OCI-LY7 (cell line): ENCODE measurements around the gene TUBE1. TPM values are rescaled to one million over a fixed set of nuclear protein-coding genes. Genes with fewer than 3 reads are reported as not detected.

Experiments used
- BruUV-seq: library from RNA; stranded (reverse); fragments of 400-500 nt; replicated peaks from 2 replicates; lab custom pipeline; 2021; lab: Mats Ljungman, UMichigan
- CTCF ChIA-PET: fragments of 300-600 bp; sonication (Branson Sonifier 250); formaldehyde crosslinking; loops from one replicate; lab custom pipeline; 2022; ENCODE audit warnings: antibody characterized with exemption; ENCODE audit not compliant: unreplicated experiment; lab: Charles Lee
- POLR2A ChIA-PET: fragments of 300-600 bp; sonication (Branson Sonifier 250); formaldehyde crosslinking; loops from one replicate; lab custom pipeline; 2022; ENCODE audit warnings: antibody characterized with exemption; lab: Charles Lee
- DNase-seq: peaks from one replicate; pipeline ENCODE4 v3.0.0-alpha.2; 2015; ENCODE audit warnings: low spot score
- H2AFZ ChIP-seq: fragments of 200-600 bp; sonication (generic), shearing (Covaris generic); 2 replicates; pipeline ENCODE4 v1.6.1; 2014; ENCODE audit warnings: mild to moderate bottlenecking, antibody characterized with exemption, low read length, moderate library complexity
- H3K27ac ChIP-seq: fragments of 200-600 bp; sonication (generic); 2 replicates; pipeline ENCODE4 v1.5.1; 2014; ENCODE audit warnings: mixed run types, low read depth, mild to moderate bottlenecking, moderate library complexity, low read length, inconsistent platforms; ENCODE audit not compliant: poor library complexity, severe bottlenecking
- H3K36me3 ChIP-seq: fragments of 200-600 bp; sonication (generic); 2 replicates; pipeline ENCODE4 v1.6.1; 2014; ENCODE audit warnings: mild to moderate bottlenecking, antibody characterized with exemption, low read length, moderate library complexity, mixed read lengths; ENCODE audit not compliant: insufficient read depth
- H3K4me1 ChIP-seq: fragments of 200-600 bp; sonication (generic); 2 replicates; pipeline ENCODE4 v1.5.1; 2014; ENCODE audit warnings: mild to moderate bottlenecking, low read length; ENCODE audit not compliant: insufficient read depth, poor library complexity, severe bottlenecking
- H3K4me2 ChIP-seq: fragments of 200-600 bp; sonication (generic); 2 replicates; pipeline ENCODE4 v1.6.1; 2014; ENCODE audit warnings: mild to moderate bottlenecking, low read length
- H3K4me3 ChIP-seq: fragments of 200-600 bp; sonication (generic); 2 replicates; pipeline ENCODE4 v1.5.1; 2014; ENCODE audit warnings: mild to moderate bottlenecking, low read depth, low read length; ENCODE audit not compliant: poor library complexity, severe bottlenecking
- H3K79me2 ChIP-seq: fragments of 200-600 bp; sonication (generic); 2 replicates; pipeline ENCODE4 v1.6.1; 2016; ENCODE audit warnings: low read depth, mild to moderate bottlenecking, low read length, moderate library complexity, mixed read lengths; ENCODE audit not compliant: insufficient read depth
- H3K9me2 ChIP-seq: fragments of 200-600 bp; sonication (generic); 2 replicates; pipeline ENCODE4 v1.6.1; 2016; ENCODE audit warnings: mild to moderate bottlenecking, low read length, mixed read lengths; ENCODE audit not compliant: insufficient read depth
- H3K9me3 ChIP-seq: fragments of 200-600 bp; sonication (generic); 2 replicates; pipeline ENCODE4 v1.6.1; 2014; ENCODE audit warnings: mild to moderate bottlenecking, mixed run types, low read length, mixed read lengths
- H4K20me1 ChIP-seq: fragments of 200-600 bp; sonication (generic); 2 replicates; pipeline ENCODE4 v1.6.1; 2014; ENCODE audit warnings: mild to moderate bottlenecking, antibody characterized with exemption, low read length, moderate library complexity, mixed read lengths; ENCODE audit not compliant: insufficient read depth
- EZH2phosphoT487 ChIP-seq: fragments of 200-600 bp; sonication (generic); IDR thresholded peaks from 2 replicates; pipeline ENCODE4 v1.6.1; 2018; ENCODE audit warnings: low read depth, borderline replicate concordance, mild to moderate bottlenecking, mixed run types, antibody characterized with exemption, low read length, moderate library complexity, mixed read lengths
- intact Hi-C: fragments of 100-400 bp; cut with micrococcal nuclease; formaldehyde crosslinking; loops from one replicate; pipeline ENCODE4 v1.10.0; 2022; ENCODE audit not compliant: unreplicated experiment
- total RNA-seq, 2 experiments: library from RNA; depleted of rRNA in 1 of 2; stranded (reverse); fragments of >200 nt in 1 of 2; shearing (Covaris generic) in 1 of 2; gene quantifications; 2 replicates each; pipeline ENCODE4 v1.2.3, GENCODE V29; 2014 to 2022
- TF ChIP-seq, protein P1 (sequence below): fragments of 200-600 bp; sonication (generic); conservative IDR thresholded peaks from 2 replicates; pipeline ENCODE4 v1.5.1; 2014; ENCODE audit warnings: mild to moderate bottlenecking, antibody characterized with exemption, low read length, moderate library complexity, mixed read lengths

Gene TUBE1
- total RNA-seq, 2 experiments from 2014 or later, result 27.9 to 32.6 TPM

DNA sequence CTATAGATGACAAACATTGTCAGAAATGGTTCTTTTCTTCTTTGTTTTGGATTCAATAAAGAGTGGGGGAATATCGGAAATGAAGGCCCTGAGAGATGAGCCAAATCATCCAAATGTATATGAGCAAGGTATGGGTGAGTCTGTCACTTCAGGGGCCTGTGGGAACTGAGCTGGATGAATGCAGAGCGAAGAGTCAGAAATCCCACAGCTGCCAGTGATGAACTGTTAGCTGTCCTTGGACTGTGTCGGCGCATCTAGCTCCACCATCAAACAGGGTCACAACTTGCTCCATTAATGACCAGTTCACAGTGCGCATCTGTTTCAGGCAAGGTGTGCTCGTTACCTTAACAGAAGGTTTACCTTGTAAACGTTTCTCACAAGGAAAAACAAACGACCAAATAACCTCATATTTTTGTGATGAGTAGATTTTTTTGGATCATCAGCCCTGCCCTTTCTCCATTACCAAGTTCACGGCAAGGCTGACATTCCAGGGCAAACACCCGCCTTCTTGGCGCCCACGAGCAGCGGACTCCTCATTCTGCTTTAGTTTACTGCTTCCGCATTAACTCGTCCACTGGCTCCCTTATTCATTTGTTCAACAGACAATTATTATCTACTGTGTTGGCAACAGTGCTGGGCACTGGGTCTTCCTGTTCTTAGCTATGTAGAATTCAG lies 48.4 kb downstream of the TUBE1 start:
- no peaks in the 10 kb centered on the region; the same call in 1 of the 2 replicates for H3K9me3 ChIP-seq
- no peak overlapping the region for H2AFZ ChIP-seq
- no peak overlapping the region for H3K4me3 ChIP-seq
- H4K20me1 ChIP-seq, result no peaks in the 10 kb centered on the region
- no peaks in the 10 kb centered on the region for H3K36me3 ChIP-seq
- ChIA-PET POLR2A (interaction anchor here (0.6 to 0.7 kb wide), 2 partner anchors 36 to 233 kb away, joined by 3 read pairs; no protein-coding TSS in a partner anchor), CTCF (interaction anchor here (0.5 kb wide), 1 partner anchor 361 kb away, joined by 3 read pairs; no protein-coding TSS in a partner anchor)
- no peak overlapping the region for H3K4me2 ChIP-seq
- TF ChIP-seq, protein P1, sequence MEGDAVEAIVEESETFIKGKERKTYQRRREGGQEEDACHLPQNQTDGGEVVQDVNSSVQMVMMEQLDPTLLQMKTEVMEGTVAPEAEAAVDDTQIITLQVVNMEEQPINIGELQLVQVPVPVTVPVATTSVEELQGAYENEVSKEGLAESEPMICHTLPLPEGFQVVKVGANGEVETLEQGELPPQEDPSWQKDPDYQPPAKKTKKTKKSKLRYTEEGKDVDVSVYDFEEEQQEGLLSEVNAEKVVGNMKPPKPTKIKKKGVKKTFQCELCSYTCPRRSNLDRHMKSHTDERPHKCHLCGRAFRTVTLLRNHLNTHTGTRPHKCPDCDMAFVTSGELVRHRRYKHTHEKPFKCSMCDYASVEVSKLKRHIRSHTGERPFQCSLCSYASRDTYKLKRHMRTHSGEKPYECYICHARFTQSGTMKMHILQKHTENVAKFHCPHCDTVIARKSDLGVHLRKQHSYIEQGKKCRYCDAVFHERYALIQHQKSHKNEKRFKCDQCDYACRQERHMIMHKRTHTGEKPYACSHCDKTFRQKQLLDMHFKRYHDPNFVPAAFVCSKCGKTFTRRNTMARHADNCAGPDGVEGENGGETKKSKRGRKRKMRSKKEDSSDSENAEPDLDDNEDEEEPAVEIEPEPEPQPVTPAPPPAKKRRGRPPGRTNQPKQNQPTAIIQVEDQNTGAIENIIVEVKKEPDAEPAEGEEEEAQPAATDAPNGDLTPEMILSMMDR, result no peak
- TF ChIP-seq EZH2phosphoT487, result no peak
- BruUV-seq, result no TSS peak
- intact Hi-C loops, result no loop called here
- no peaks in the 10 kb centered on the region for H3K79me2 ChIP-seq
- no peaks in the 10 kb centered on the region; the same call in 1 of the 2 replicates for H3K9me2 ChIP-seq
- no peak for DNase-seq
- H3K4me1 ChIP-seq, result peaks cover 6% of the 10 kb centered on the region
- H3K27ac ChIP-seq, result no peak overlapping the region

DNA sequence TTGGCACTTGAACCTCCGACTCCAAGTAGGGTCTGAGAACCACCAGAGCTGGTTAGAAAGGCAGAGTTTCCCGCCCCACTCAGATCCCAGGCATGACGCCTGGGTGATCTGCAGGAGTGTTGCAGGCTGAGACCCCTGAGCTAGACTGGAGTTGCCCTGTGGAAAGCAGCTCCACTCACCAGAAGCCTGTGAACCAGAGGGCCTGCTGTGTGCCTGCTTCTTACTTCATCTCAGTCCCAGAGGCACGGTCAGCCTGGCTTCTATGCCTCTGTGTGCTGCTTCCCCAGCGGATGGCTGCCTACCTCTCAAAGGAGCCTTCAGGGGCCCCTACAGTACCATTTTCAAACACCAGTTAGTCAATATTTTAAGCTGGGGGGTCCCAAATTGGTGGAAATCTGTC lies 49.0 kb downstream of the TUBE1 start:
- H3K9me2 ChIP-seq, result no peaks in the 10 kb centered on the region; the same call in 1 of the 2 replicates
- no peak for DNase-seq
- H2AFZ ChIP-seq, result no peak overlapping the region
- no peaks in the 10 kb centered on the region; the same call in 1 of the 2 replicates for H3K9me3 ChIP-seq
- ChIA-PET POLR2A (no interaction called here), CTCF (interaction anchor here (0.5 kb wide), 1 partner anchor 361 kb away, joined by 3 read pairs; no protein-coding TSS in a partner anchor)
- no peak overlapping the region for H3K4me2 ChIP-seq
- no peaks in the 10 kb centered on the region for H4K20me1 ChIP-seq
- no peak overlapping the region for H3K4me3 ChIP-seq
- intact Hi-C loops, result no loop called here
- H3K4me1 ChIP-seq, result peaks cover 6% of the 10 kb centered on the region
- H3K79me2 ChIP-seq, result no peaks in the 10 kb centered on the region
- no peak overlapping the region for H3K27ac ChIP-seq
- TF ChIP-seq, protein P1, result no peak
- TF ChIP-seq EZH2phosphoT487, result no peak
- BruUV-seq, result no TSS peak
- no peaks in the 10 kb centered on the region for H3K36me3 ChIP-seq

DNA sequence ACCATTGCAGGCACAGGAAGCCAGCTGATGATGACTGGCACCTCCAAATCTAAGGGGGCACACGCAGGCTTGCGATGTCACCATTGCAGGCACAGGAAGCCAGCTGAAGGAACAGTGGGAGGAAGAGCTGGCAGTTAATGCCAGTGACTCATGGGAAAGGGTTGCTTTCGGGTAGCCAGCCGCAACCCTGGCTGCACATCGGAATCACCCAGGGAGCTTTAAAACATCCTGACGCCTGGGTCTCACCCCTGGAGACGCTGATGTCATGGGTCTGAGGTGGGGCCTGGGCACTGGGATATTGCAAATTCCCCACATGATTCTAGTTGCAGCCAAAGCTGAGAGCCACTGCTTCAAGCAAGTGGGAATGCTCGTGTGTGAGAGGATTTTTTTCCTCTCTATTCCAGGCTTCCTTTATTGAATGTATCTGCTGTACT lies 49.5 kb downstream of the TUBE1 start:
- no peak overlapping the region for H3K27ac ChIP-seq
- intact Hi-C loops, result no loop called here
- no peaks in the 10 kb centered on the region; the same call in 1 of the 2 replicates for H3K9me2 ChIP-seq
- no peaks in the 10 kb centered on the region for H3K79me2 ChIP-seq
- H3K9me3 ChIP-seq, result no peaks in the 10 kb centered on the region; the same call in 1 of the 2 replicates
- no peak overlapping the region for H3K4me3 ChIP-seq
- H3K36me3 ChIP-seq, result no peaks in the 10 kb centered on the region
- no peak overlapping the region for H3K4me2 ChIP-seq
- no peaks in the 10 kb centered on the region for H4K20me1 ChIP-seq
- ChIA-PET POLR2A (interaction anchor here (0.6 kb wide), 1 partner anchor 184 kb away, joined by 3 read pairs; no protein-coding TSS in a partner anchor), CTCF (no interaction called here)
- no TSS peak for BruUV-seq
- H2AFZ ChIP-seq, result no peak overlapping the region
- DNase-seq, result no peak
- H3K4me1 ChIP-seq, result peaks cover 4% of the 10 kb centered on the region
- TF ChIP-seq, protein P1, result no peak
- TF ChIP-seq EZH2phosphoT487, result no peak
